Endothelial cell (in vitro differentiated cells): ENCODE results near the gene SEMA3A. TPM values are rescaled to one million over a fixed set of nuclear protein-coding genes. Genes with fewer than 3 reads are reported as not detected.

Experiments used
- DNase-seq: peaks from one replicate; pipeline ENCODE4 v3.0.0; 2021; ENCODE audit warnings: low spot score
- H3K27ac Mint-ChIP-seq: one replicate; pipeline ENCODE4 v1.8.0; 2021; ENCODE audit warnings: mixed read lengths, inconsistent platforms; ENCODE audit not compliant: unreplicated experiment
- H3K27me3 Mint-ChIP-seq: one replicate; pipeline ENCODE4 v1.8.0; 2021; ENCODE audit warnings: mild to moderate bottlenecking, moderate library complexity, mixed read lengths, inconsistent platforms; ENCODE audit not compliant: unreplicated experiment
- H3K36me3 Mint-ChIP-seq: one replicate; pipeline ENCODE4 v1.8.0; 2021; ENCODE audit warnings: mild to moderate bottlenecking, low read depth, mixed read lengths, inconsistent platforms; ENCODE audit not compliant: unreplicated experiment
- H3K4me1 Mint-ChIP-seq: one replicate; pipeline ENCODE4 v1.8.0; 2021; ENCODE audit warnings: mild to moderate bottlenecking, mixed read lengths, inconsistent platforms; ENCODE audit not compliant: unreplicated experiment
- H3K4me3 Mint-ChIP-seq: one replicate; pipeline ENCODE4 v1.8.0; 2021; ENCODE audit warnings: mild to moderate bottlenecking, mixed read lengths, inconsistent platforms; ENCODE audit not compliant: unreplicated experiment
- H3K9me3 Mint-ChIP-seq: one replicate; pipeline ENCODE4 v1.8.0; 2021; ENCODE audit warnings: mixed read lengths, inconsistent platforms; ENCODE audit not compliant: unreplicated experiment
- total RNA-seq: library from RNA; stranded (reverse); fragmentation: NEBNext Ultra II Directional; extraction: Animal tissue kit (Norgen Biotek cat#: 25700); gene quantifications from one replicate; pipeline ENCODE4 v1.2.1, GENCODE V29; 2021; ENCODE audit not compliant: unreplicated experiment
- TF ChIP-seq, protein P1 (sequence below): fragments of 200-600 bp; sonication (generic); IDR thresholded peaks from one replicate; pipeline ENCODE4 v1.5.0; 2021; ENCODE audit warnings: antibody characterized with exemption; ENCODE audit not compliant: unreplicated experiment

Gene SEMA3A
- total RNA-seq, 1 donor from 2014 or later: 8.5 TPM

- TF ChIP-seq, protein P1, sequence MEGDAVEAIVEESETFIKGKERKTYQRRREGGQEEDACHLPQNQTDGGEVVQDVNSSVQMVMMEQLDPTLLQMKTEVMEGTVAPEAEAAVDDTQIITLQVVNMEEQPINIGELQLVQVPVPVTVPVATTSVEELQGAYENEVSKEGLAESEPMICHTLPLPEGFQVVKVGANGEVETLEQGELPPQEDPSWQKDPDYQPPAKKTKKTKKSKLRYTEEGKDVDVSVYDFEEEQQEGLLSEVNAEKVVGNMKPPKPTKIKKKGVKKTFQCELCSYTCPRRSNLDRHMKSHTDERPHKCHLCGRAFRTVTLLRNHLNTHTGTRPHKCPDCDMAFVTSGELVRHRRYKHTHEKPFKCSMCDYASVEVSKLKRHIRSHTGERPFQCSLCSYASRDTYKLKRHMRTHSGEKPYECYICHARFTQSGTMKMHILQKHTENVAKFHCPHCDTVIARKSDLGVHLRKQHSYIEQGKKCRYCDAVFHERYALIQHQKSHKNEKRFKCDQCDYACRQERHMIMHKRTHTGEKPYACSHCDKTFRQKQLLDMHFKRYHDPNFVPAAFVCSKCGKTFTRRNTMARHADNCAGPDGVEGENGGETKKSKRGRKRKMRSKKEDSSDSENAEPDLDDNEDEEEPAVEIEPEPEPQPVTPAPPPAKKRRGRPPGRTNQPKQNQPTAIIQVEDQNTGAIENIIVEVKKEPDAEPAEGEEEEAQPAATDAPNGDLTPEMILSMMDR: no peak
- no peaks in the 10 kb centered on the region for H3K27me3 Mint-ChIP-seq
- peaks cover 5% of the 10 kb centered on the region for H3K4me1 Mint-ChIP-seq
- no peak for DNase-seq
- H3K9me3 Mint-ChIP-seq: no peaks in the 10 kb centered on the region
- H3K27ac Mint-ChIP-seq: no peak overlapping the region
- H3K36me3 Mint-ChIP-seq: no peaks in the 10 kb centered on the region
- no peak overlapping the region for H3K4me3 Mint-ChIP-seq
These were observed 224.5 kb downstream of the SEMA3A start for GRCh38 chr7:83970081-83970480.

GRCh38 chr7:83964318-83964717 is 230.3 kb downstream of the SEMA3A start:
- H3K27me3 Mint-ChIP-seq: no peaks in the 10 kb centered on the region
- TF ChIP-seq, protein P1: no peak
- no peak overlapping the region for H3K27ac Mint-ChIP-seq

DNA sequence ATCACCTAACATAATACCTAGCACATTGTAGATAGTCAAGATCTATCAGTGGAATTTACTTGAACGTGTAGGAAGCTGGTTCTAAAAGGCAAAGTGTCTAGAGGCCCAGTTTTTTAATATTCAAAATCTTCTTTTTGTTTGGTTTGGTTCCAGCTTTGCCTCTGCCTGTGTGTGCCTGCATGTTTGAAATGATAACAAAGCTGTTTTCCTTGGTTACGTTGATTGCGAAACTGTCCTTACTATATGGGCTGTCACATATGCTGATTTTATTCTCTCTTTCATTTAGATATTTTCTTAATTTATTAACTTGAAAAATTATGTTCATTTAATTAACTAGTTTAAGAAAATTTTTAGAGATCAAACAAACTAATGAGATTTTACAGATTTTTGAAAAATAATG is 237.3 kb downstream of the SEMA3A start:
- peaks cover 3% of the 10 kb centered on the region for H3K4me1 Mint-ChIP-seq
- no peak for DNase-seq
- no peaks in the 10 kb centered on the region for H3K9me3 Mint-ChIP-seq
- H3K4me3 Mint-ChIP-seq: no peak overlapping the region
- TF ChIP-seq, protein P1: no peak
- no peaks in the 10 kb centered on the region for H3K27me3 Mint-ChIP-seq
- no peaks in the 10 kb centered on the region for H3K36me3 Mint-ChIP-seq
- H3K27ac Mint-ChIP-seq: peak overlapping the region; percentile 53

More at GRCh38 chr7:83964318-83964717, 230.3 kb downstream of the SEMA3A start:
- Mint-ChIP-seq H3K36me3 (no peaks in the 10 kb centered on the region), H3K4me3 (no peak overlapping the region), H3K4me1 (peaks cover 3% of the 10 kb centered on the region), H3K9me3 (no peaks in the 10 kb centered on the region)
- DNase-seq: no peak

DNA sequence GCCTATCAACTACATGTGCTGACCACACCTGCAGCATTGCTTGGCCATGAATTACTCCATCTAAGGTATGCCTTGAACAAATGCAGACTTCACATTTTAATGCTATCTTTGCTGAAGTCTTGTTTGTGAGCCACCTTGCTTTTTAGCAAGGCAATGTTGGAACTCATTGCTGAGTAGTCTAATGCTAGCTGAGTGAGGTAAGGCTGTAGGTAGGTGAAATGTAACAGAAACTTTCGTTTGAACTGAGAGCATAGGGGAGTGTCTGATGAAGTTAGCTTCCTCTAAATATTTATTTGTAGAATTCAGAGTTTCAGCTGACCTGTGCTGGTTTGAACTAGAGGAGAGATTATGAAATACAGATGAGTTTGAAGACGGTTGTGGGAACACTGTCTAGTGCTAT is 238.5 kb downstream of the SEMA3A start:
- TF ChIP-seq, protein P1: no peak
- Mint-ChIP-seq H3K4me3 (no peak overlapping the region), H3K36me3 (no peaks in the 10 kb centered on the region), H3K9me3 (no peaks in the 10 kb centered on the region), H3K27ac (peak overlapping the region; percentile 9), H3K27me3 (no peaks in the 10 kb centered on the region), H3K4me1 (no peaks in the 10 kb centered on the region)
- DNase-seq: no peak

GRCh38 chr7:83952236-83952635 is 242.4 kb downstream of the SEMA3A start:
- TF ChIP-seq, protein P1: no peak

More at GRCh38 chr7:83952236-83952635, 242.4 kb downstream of the SEMA3A start:
- no peak overlapping the region for H3K27ac Mint-ChIP-seq
- no peaks in the 10 kb centered on the region for H3K27me3 Mint-ChIP-seq
- H3K9me3 Mint-ChIP-seq: no peaks in the 10 kb centered on the region
- no peak for DNase-seq
- H3K36me3 Mint-ChIP-seq: no peaks in the 10 kb centered on the region
- H3K4me1 Mint-ChIP-seq: no peaks in the 10 kb centered on the region
- no peak overlapping the region for H3K4me3 Mint-ChIP-seq
